ENCODE data around the gene SH3RF3. TPM values are rescaled to one million over a fixed set of nuclear protein-coding genes. Genes with fewer than 3 reads are reported as not detected.

SH3RF3 gene
- total RNA-seq, 2 donors from 2014 or later, result 1.3 to 5.6 TPM

DNA sequence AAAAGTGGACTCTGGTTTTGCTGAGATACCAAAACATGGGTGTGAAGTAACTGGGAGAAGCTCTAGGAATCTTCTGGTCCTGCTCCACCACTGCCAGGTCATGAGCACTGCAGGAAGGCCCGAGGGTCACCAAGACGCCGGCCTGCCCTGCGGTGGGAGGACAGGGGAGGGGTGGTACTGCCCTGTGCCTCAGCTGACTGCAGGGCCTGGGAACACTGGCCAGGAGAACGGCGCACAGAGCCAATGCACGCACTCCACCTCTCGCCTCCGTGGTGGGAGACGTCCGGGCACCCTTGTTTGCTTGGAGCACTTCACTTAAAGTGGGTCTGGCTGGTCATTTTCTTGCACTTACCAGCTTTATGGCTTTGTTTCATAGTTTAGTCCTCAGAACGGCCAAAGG is 153.4 kb downstream of the SH3RF3 start:
- Histone ChIP-seq H3K4me1 (peaks cover 26% of the 10 kb centered on the region), H3K27ac (peak overlapping the region in 2 of 4 donors; percentile 40 to 72), H3K27me3 (no peaks in the 10 kb centered on the region), H3K4me3 (no peak overlapping the region), H3K9me3 (no peaks in the 10 kb centered on the region), H3K36me3 (replicated peaks in 1 of 2; ENCODE audit: insufficient read depth in 1 of 2, low read depth in 2 of 2) (no peaks in the 10 kb centered on the region)
- WGBS, 2 donors, result 70 to 82% methylated on average over 4 to 12 of the region's 12 CpGs
- TF ChIP-seq, protein P1, sequence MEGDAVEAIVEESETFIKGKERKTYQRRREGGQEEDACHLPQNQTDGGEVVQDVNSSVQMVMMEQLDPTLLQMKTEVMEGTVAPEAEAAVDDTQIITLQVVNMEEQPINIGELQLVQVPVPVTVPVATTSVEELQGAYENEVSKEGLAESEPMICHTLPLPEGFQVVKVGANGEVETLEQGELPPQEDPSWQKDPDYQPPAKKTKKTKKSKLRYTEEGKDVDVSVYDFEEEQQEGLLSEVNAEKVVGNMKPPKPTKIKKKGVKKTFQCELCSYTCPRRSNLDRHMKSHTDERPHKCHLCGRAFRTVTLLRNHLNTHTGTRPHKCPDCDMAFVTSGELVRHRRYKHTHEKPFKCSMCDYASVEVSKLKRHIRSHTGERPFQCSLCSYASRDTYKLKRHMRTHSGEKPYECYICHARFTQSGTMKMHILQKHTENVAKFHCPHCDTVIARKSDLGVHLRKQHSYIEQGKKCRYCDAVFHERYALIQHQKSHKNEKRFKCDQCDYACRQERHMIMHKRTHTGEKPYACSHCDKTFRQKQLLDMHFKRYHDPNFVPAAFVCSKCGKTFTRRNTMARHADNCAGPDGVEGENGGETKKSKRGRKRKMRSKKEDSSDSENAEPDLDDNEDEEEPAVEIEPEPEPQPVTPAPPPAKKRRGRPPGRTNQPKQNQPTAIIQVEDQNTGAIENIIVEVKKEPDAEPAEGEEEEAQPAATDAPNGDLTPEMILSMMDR (IDR thresholded peaks at IDR 0.05), result no peak
- no peak for TF ChIP-seq POLR2A (IDR thresholded peaks at IDR 0.05)
- DNase-seq (no peak), ATAC-seq (no peak)
- intact Hi-C loops (cut with DNase I), result no loop called here

DNA sequence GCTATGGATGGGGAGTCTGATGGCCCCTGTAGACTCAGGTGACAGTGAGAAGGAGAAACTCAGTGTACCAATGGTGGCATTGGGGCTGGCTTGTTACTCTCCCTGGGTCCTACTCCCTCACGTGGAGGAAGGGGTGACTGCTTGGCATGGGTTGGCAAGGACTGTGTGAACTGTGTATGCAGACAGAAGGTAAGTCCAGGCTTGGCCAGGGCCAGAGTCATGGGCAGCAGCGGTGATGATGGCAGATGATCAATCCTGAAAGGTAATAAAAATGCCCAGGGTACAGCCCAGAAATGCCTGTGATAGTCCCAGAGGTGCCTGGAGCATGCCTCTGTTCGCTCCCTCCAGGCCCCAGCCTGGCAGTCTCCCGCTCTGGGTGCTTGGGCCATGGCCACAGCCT is 153.9 kb downstream of the SH3RF3 start:
- WGBS, 2 donors, result 62 to 66% methylated on average over 4 of the region's 4 CpGs

DNA sequence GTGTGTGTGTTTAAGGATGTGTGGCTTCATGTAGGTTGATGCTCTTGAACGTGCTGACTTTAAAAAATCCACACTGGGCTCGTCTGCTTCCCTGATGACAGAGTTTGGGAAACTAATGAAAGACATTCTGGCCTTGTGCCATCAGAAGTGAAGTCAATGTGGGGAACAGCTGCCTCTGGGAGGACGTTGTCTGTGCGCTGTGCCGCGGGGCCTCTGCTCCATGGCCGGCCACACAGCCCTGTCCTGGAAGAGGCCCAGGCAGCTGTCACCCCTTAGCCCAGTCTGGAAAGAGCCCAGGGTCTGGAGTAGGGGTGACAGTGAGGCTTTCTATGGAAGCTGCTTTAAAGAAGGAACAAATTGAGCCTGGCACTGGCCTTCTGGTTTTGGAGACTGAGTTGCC is 155.8 kb downstream of the SH3RF3 start:
- no peak overlapping the region for H3K4me3 ChIP-seq
- ATAC-seq (peak; percentile 47), DNase-seq (peak in 2 of 4 donors; percentile 23 to 26)
- 19 to 25% methylated on average over 7 of the region's 7 CpGs for WGBS, 2 donors
- H3K36me3 ChIP-seq (replicated peaks in 1 of 2; ENCODE audit: insufficient read depth in 1 of 2, low read depth in 2 of 2), result no peaks in the 10 kb centered on the region
- intact Hi-C loops (cut with DNase I), result no loop called here
- no peaks in the 10 kb centered on the region for H3K9me3 ChIP-seq
- H3K4me1 ChIP-seq, result peaks cover 26% of the 10 kb centered on the region
- no peaks in the 10 kb centered on the region for H3K27me3 ChIP-seq
- peak overlapping the region in 1 of 4 donors; percentile 11 for H3K27ac ChIP-seq
- no peak for TF ChIP-seq POLR2A (IDR thresholded peaks at IDR 0.05)
- TF ChIP-seq, protein P1 (IDR thresholded peaks at IDR 0.05), result no peak

More for the DNA sequence above, 153.9 kb downstream of the SH3RF3 start:
- DNase-seq (peak; percentile 33 to 55 (median 48)), ATAC-seq (peak; percentile 69)
- TF ChIP-seq, protein P1 (IDR thresholded peaks at IDR 0.05), result no peak
- TF ChIP-seq POLR2A (IDR thresholded peaks at IDR 0.05), result no peak
- peak overlapping the region in 3 of 4 donors; percentile 48 to 72 (median 52) for H3K27ac ChIP-seq
- intact Hi-C loops (cut with DNase I), result no loop called here
- H3K4me3 ChIP-seq, result no peak overlapping the region
- H3K9me3 ChIP-seq, result no peaks in the 10 kb centered on the region
- no peaks in the 10 kb centered on the region for H3K27me3 ChIP-seq
- H3K4me1 ChIP-seq, result peaks cover 26% of the 10 kb centered on the region
- no peaks in the 10 kb centered on the region for H3K36me3 ChIP-seq (replicated peaks in 1 of 2; ENCODE audit: insufficient read depth in 1 of 2, low read depth in 2 of 2)

DNA sequence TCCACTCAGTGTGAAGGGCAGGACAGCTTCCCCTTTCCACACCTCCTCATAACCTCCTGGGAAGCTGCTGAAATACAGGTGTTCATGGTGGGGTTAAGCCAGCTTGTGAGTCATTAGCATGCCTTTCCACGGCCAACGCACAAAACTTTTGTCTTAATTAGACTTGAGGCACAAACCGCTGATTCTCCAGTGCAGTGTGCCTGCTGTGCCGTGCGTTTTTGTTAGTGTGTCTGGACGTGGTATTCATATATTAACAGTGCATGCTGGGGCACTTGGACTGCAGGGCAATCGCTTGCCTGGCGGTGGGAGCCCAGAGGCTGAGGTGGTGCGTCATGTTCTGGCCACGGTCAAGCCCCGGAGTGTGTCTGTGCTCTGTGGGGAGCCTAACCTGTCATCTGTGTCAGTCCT is 156.2 kb downstream of the SH3RF3 start:
- Histone ChIP-seq H3K9me3 (no peaks in the 10 kb centered on the region), H3K27me3 (no peaks in the 10 kb centered on the region), H3K4me1 (peaks cover 26% of the 10 kb centered on the region), H3K27ac (peak overlapping the region in 1 of 4 donors; percentile 11), H3K36me3 (replicated peaks in 1 of 2; ENCODE audit: insufficient read depth in 1 of 2, low read depth in 2 of 2) (no peaks in the 10 kb centered on the region), H3K4me3 (no peak overlapping the region)
- 62 to 73% methylated on average over 5 to 11 of the region's 11 CpGs for WGBS, 2 donors
- intact Hi-C loops (cut with DNase I), result no loop called here
- ATAC-seq (no peak), DNase-seq (no peak)
- no peak for TF ChIP-seq POLR2A (IDR thresholded peaks at IDR 0.05)
- TF ChIP-seq, protein P1 (IDR thresholded peaks at IDR 0.05), result no peak

DNA sequence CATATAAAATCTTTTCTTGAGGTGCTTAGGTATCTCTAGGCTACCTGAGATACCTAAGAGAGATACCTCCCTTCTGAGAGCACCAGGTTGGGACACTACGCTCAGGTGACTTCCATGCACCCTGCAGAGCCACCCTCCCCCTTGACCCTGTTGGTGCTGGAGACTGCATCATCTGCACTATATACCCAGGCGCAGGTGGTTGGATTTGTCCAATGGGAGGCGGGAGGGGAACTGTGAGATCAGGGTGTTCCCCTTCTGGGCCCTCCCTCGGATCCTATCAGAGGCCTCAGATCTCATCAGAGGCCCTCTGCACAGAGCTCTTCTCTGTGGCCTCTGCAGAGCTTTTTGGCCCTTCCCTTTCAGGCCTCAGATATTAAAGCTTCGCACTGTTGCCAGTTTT is 158.4 kb downstream of the SH3RF3 start:
- no peak for TF ChIP-seq POLR2A (IDR thresholded peaks at IDR 0.05)
- TF ChIP-seq, protein P1 (IDR thresholded peaks at IDR 0.05), result no peak
- Histone ChIP-seq H3K4me3 (no peak overlapping the region), H3K36me3 (replicated peaks in 1 of 2; ENCODE audit: insufficient read depth in 1 of 2, low read depth in 2 of 2) (no peaks in the 10 kb centered on the region), H3K27ac (no peak overlapping the region), H3K9me3 (no peaks in the 10 kb centered on the region), H3K4me1 (peaks cover 25% of the 10 kb centered on the region), H3K27me3 (no peaks in the 10 kb centered on the region)
- 93 to 94% methylated on average over 4 to 5 of the region's 5 CpGs for WGBS, 2 donors
- intact Hi-C loops (cut with DNase I), result no loop called here
- DNase-seq, result no peak
- ATAC-seq, result no peak
